H1 (cell line): ENCODE data around the gene ALDH1L2. TPM values are rescaled to one million over a fixed set of nuclear protein-coding genes. Genes with fewer than 3 reads are reported as not detected.

Source experiments
- CTCF ChIA-PET: fragments of 300-600 bp; sonication (Branson Sonifier 250); formaldehyde crosslinking; loops from one replicate; lab custom pipeline; 2021; ENCODE audit not compliant: partially characterized antibody; lab: Charles Lee
- POLR2A ChIA-PET: fragments of 300-600 bp; sonication (Branson Sonifier 250); formaldehyde crosslinking; loops from one replicate; lab custom pipeline; 2021; ENCODE audit warnings: inconsistent platforms; ENCODE audit not compliant: partially characterized antibody; lab: Charles Lee
- DNase-seq, 2 experiments: peaks; one replicate each; pipeline versions ENCODE4 v3.0.0 to v3.0.0-alpha.2; 2010 to 2022; ENCODE audit warnings: low spot score in 2 of 2, low read depth in 1 of 2, mixed read lengths in 1 of 2
- FAIRE-seq: peaks from 2 replicates; lab custom pipeline; 2011; peaks lifted over from hg19 to GRCh38; lab: Jason Lieb, UNC
- H2AFZ ChIP-seq: 2 replicates; pipeline ENCODE4 v1.8.1; 2012; ENCODE audit warnings: low read length, inconsistent platforms
- H2AK5ac ChIP-seq: 2 replicates; pipeline ENCODE4 v1.6.1; 2013; ENCODE audit warnings: low read depth, low read length
- H2BK120ac ChIP-seq: replicated peaks from 2 replicates; pipeline ENCODE3; 2013; ENCODE audit warnings: low read depth, low read length, inconsistent platforms
- H2BK12ac ChIP-seq: 2 replicates; pipeline ENCODE4 v1.6.1; 2013; ENCODE audit warnings: low read depth, low read length
- H2BK15ac ChIP-seq: 2 replicates; pipeline ENCODE4 v1.6.1; 2013; ENCODE audit warnings: low read length
- H2BK20ac ChIP-seq: 2 replicates; pipeline ENCODE4 v1.6.1; 2013; ENCODE audit warnings: low read length
- H2BK5ac ChIP-seq: 2 replicates; pipeline ENCODE4 v1.6.1; 2013; ENCODE audit warnings: low read depth, low read length
- H3K14ac ChIP-seq: 2 replicates; pipeline ENCODE4 v1.6.1; 2013; ENCODE audit warnings: inconsistent platforms; ENCODE audit not compliant: insufficient read length
- H3K18ac ChIP-seq: 2 replicates; pipeline ENCODE4 v1.6.1; 2013; ENCODE audit warnings: low read length; ENCODE audit errors: extremely low read depth
- H3K23ac ChIP-seq: 2 replicates; pipeline ENCODE4 v1.6.1; 2013; ENCODE audit warnings: inconsistent platforms; ENCODE audit not compliant: insufficient read length
- H3K23me2 ChIP-seq: 2 replicates; pipeline ENCODE4 v1.6.1; 2013; ENCODE audit warnings: low read depth, low read length
- H3K27ac ChIP-seq: 2 replicates; pipeline ENCODE4 v1.6.1; 2011; ENCODE audit warnings: low read depth, low read length, inconsistent platforms
- H3K27me3 ChIP-seq, 4 experiments: replicated peaks in 1 of 4; 1 replicate in 1 of 4; 2 replicates in 3 of 4; pipeline versions ENCODE4 v1.6.1 to v1.8.1; 2011 to 2013; ENCODE audit warnings: low read length in 3 of 4, mild to moderate bottlenecking in 3 of 4, inconsistent platforms in 2 of 4, mixed read lengths in 2 of 4, moderate library complexity in 1 of 4; ENCODE audit not compliant: control insufficient read depth in 3 of 4, insufficient read depth in 3 of 4; ENCODE audit errors: extremely low read depth in 1 of 4
- H3K36me3 ChIP-seq, 4 experiments: 2 replicates each; pipeline versions ENCODE4 v1.6.1 to v1.8.1; 2011 to 2013; ENCODE audit warnings: mild to moderate bottlenecking in 4 of 4, low read length in 3 of 4, moderate library complexity in 2 of 4, control low read depth in 1 of 4, inconsistent platforms in 1 of 4; ENCODE audit not compliant: insufficient read depth in 4 of 4, control insufficient read depth in 2 of 4
- H3K4ac ChIP-seq: replicated peaks from 2 replicates; pipeline ENCODE3; 2013; ENCODE audit warnings: low read length, low read depth, mixed read lengths, inconsistent platforms; ENCODE audit not compliant: insufficient read length
- H3K4me1 ChIP-seq, 4 experiments: replicated peaks in 1 of 4; 1 replicate in 1 of 4; 2 replicates in 3 of 4; pipeline versions ENCODE4 v1.6.1 to v1.8.1; 2011 to 2013; ENCODE audit warnings: low read length in 3 of 4, inconsistent platforms in 2 of 4, mixed read lengths in 1 of 4; ENCODE audit not compliant: insufficient read depth in 4 of 4, control insufficient read depth in 3 of 4
- H3K4me2 ChIP-seq, 2 experiments: 2 replicates each; pipeline versions ENCODE4 v1.6.1 to v1.8.1; 2011 to 2013; ENCODE audit warnings: low read depth in 2 of 2, low read length in 2 of 2, control low read depth in 1 of 2, inconsistent platforms in 1 of 2, mild to moderate bottlenecking in 1 of 2; ENCODE audit not compliant: insufficient read depth in 1 of 2
- H3K4me3 ChIP-seq, 4 experiments: fragments of 200-600, 300-600 bp in 1 of 4; sonication (generic), shearing (Covaris generic), sonication (Bioruptor Twin) in 1 of 4; 2 replicates each; pipeline versions ENCODE4 v1.5.1 to v1.8.1; 2011 to 2016; ENCODE audit warnings: low read length in 4 of 4, low read depth in 3 of 4, control low read depth in 2 of 4, inconsistent platforms in 2 of 4, mild to moderate bottlenecking in 2 of 4, mixed read lengths in 1 of 4, moderate library complexity in 1 of 4; ENCODE audit not compliant: insufficient read depth in 2 of 4; ENCODE audit errors: extremely low read depth in 1 of 4
- H3K56ac ChIP-seq: replicated peaks from 2 replicates; pipeline ENCODE3; 2013; ENCODE audit warnings: low read depth, mild to moderate bottlenecking, mixed read lengths, low read length, inconsistent platforms; ENCODE audit not compliant: insufficient read length
- H3K79me1 ChIP-seq: 2 replicates; pipeline ENCODE4 v1.6.1; 2013; ENCODE audit warnings: low read depth, low read length, control low read depth
- H3K79me2 ChIP-seq, 2 experiments: 2 replicates each; pipeline versions ENCODE4 v1.6.1 to v1.8.1; 2012 to 2013; ENCODE audit warnings: low read length in 2 of 2, mild to moderate bottlenecking in 2 of 2, inconsistent platforms in 1 of 2; ENCODE audit not compliant: insufficient read depth in 2 of 2, control insufficient read depth in 1 of 2
- H3K9ac ChIP-seq, 4 experiments: replicated peaks in 1 of 4; 1 replicate in 1 of 4; 2 replicates in 3 of 4; pipeline versions ENCODE4 v1.6.1 to v1.8.1; 2011 to 2013; ENCODE audit warnings: low read depth in 3 of 4, low read length in 3 of 4, control low read depth in 2 of 4, mild to moderate bottlenecking in 2 of 4, moderate library complexity in 2 of 4, inconsistent platforms in 1 of 4; ENCODE audit errors: extremely low read depth in 1 of 4
- H3K9me3 ChIP-seq, 2 experiments: 2 replicates each; pipeline versions ENCODE4 v1.6.1 to v1.8.1; 2012 to 2013; ENCODE audit warnings: mild to moderate bottlenecking in 2 of 2, moderate library complexity in 2 of 2, control low read depth in 1 of 2, inconsistent platforms in 1 of 2, low read depth in 1 of 2, low read length in 1 of 2, mixed read lengths in 1 of 2; ENCODE audit not compliant: insufficient read depth in 2 of 2
- H4K20me1 ChIP-seq, 2 experiments: replicated peaks in 1 of 2; 2 replicates each; pipeline versions ENCODE3 to v1.8.1; 2011 to 2013; ENCODE audit warnings: inconsistent platforms in 2 of 2, low read length in 2 of 2, mild to moderate bottlenecking in 1 of 2; ENCODE audit not compliant: insufficient read depth in 2 of 2, control insufficient read depth in 1 of 2
- H4K5ac ChIP-seq: 2 replicates; pipeline ENCODE4 v1.6.1; 2013; ENCODE audit warnings: low read length, low read depth, mixed read lengths, inconsistent platforms; ENCODE audit not compliant: insufficient read length
- H4K8ac ChIP-seq: 2 replicates; pipeline ENCODE4 v1.8.0; 2013; ENCODE audit warnings: mild to moderate bottlenecking, moderate library complexity, low read length, inconsistent platforms; ENCODE audit not compliant: insufficient read depth; ENCODE audit errors: extremely low read depth
- H4K91ac ChIP-seq: replicated peaks from 2 replicates; pipeline ENCODE3; 2013; ENCODE audit warnings: low read length, mixed read lengths, inconsistent platforms; ENCODE audit not compliant: insufficient read length
- SP4 ChIP-seq: IDR thresholded peaks from 2 replicates; pipeline ENCODE4 v1.6.1; 2012; ENCODE audit warnings: low read length, inconsistent platforms
- WGBS, 2 experiments: shearing (Covaris generic) in 1 of 2; methylation state at CpG; one replicate each; pipeline versions ENCODE4 v1.1.6 to v1.1.7; 2013 to 2015; ENCODE audit warnings: low lambda C conversion rate in 2 of 2, mixed read lengths in 2 of 2, inconsistent platforms in 1 of 2, low coverage in 1 of 2, missing lambda C conversion rate in 1 of 2; ENCODE audit not compliant: insufficient replicate concordance in 2 of 2, insufficient coverage in 1 of 2, insufficient read length in 1 of 2; ENCODE audit errors: extremely low coverage in 1 of 2, missing lambda C conversion rate in 1 of 2; 5-methylcytosine and 5-hydroxymethylcytosine counted together
- polyA plus RNA-seq, 7 experiments: library from polyadenylated mRNA; depleted of rRNA in 3 of 7; stranded (reverse) in 5 of 7; unstranded in 2 of 7; fragments of >200 nt in 5 of 7; fragments of 200-250 nt in 2 of 7; gene quantifications; 1 replicate in 5 of 7; 2 replicates in 1 of 7; 4 replicates in 1 of 7; pipeline versions ENCODE4 v1.2.1 to v1.2.3, GENCODE V29; 2011 to 2013; ENCODE audit warnings: missing spikeins in 2 of 7, mixed read lengths in 2 of 7
- total RNA-seq: library from RNA; stranded (reverse); fragmentation: NEBNext Ultra II Directional; extraction: Animal tissue kit (Norgen Biotek cat#: 25700); gene quantifications from 2 replicates; pipeline ENCODE4 v1.2.1, GENCODE V29; 2021

The ALDH1L2 gene
- total and polyA plus RNA-seq, 2 of the 8 experiments (the other 6 are each of a cell fraction or from before 2014, with no cell fraction given) = 3.7 to 7.2 TPM

DNA sequence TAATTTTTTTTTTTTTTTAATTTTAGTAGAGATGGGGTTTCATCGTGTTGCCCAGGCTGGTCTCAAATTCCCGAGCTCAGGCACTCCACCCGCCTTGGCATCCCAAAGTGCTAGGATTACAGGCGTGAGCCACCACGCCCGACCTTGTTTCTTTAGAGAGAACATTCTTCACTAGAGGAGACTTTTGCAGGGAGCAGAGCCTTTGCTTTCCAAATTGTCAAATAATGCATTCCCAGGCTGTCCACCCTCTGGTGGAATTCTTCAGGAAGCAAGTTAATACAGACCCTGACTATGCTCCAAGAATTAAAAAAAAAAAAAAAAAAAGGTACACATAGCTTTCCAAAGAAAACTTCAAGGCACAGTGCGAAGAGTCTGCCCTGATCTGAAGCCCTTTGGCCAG lies 6.8 kb downstream of the ALDH1L2 start:
- TF ChIP-seq SP4 = no peak
- no peak overlapping the region for H4K91ac ChIP-seq
- H3K4me2 ChIP-seq = no peak overlapping the region
- H3K36me3 ChIP-seq = no peaks in the 10 kb centered on the region
- H2AK5ac ChIP-seq = no peak overlapping the region
- H3K4me1 ChIP-seq = no peaks in the 10 kb centered on the region
- no peak overlapping the region for H2BK12ac ChIP-seq
- FAIRE-seq (no peak), DNase-seq (no peak)
- H2BK5ac ChIP-seq = no peak overlapping the region
- H2BK120ac ChIP-seq = no peak overlapping the region
- no peak overlapping the region for H4K8ac ChIP-seq
- H2BK20ac ChIP-seq = no peak overlapping the region
- no peak overlapping the region for H4K5ac ChIP-seq
- no peak overlapping the region for H2AFZ ChIP-seq
- H3K4ac ChIP-seq = no peak overlapping the region
- H3K56ac ChIP-seq = no peak overlapping the region
- H4K20me1 ChIP-seq = no peaks in the 10 kb centered on the region
- H2BK15ac ChIP-seq = no peak overlapping the region
- no peaks in the 10 kb centered on the region for H3K9me3 ChIP-seq
- H3K9ac ChIP-seq = no peak overlapping the region
- POLR2A ChIA-PET = no interaction called here
- WGBS, 2 experiments = 93% methylated on average over 7 of the region's 7 CpGs; no CpG with 5 or more reads in 1 of the 2 experiments
- H3K18ac ChIP-seq = no peak overlapping the region
- CTCF ChIA-PET = interaction anchor here (0.6 kb wide), 2 partner anchors 11 to 641 kb away, joined by 3 to 4 read pairs; no protein-coding TSS in a partner anchor
- H3K4me3 ChIP-seq = no peak overlapping the region
- H3K79me2 ChIP-seq = no peaks in the 10 kb centered on the region
- no peaks in the 10 kb centered on the region for H3K27me3 ChIP-seq
- no peak overlapping the region for H3K14ac ChIP-seq
- H3K23ac ChIP-seq = no peak overlapping the region
- H3K27ac ChIP-seq = no peak overlapping the region
- no peaks in the 10 kb centered on the region for H3K79me1 ChIP-seq
- H3K23me2 ChIP-seq = no peaks in the 10 kb centered on the region
